ENCODE measurements around the gene SAMD3. TPM values are rescaled to one million over a fixed set of nuclear protein-coding genes. Genes with fewer than 3 reads are reported as not detected.

SAMD3 gene
- total and polyA plus RNA-seq, 2 of the 8 experiments (the other 6 are each of a cell fraction or from before 2014, with no cell fraction given), result 1.8 to 1.9 TPM

DNA sequence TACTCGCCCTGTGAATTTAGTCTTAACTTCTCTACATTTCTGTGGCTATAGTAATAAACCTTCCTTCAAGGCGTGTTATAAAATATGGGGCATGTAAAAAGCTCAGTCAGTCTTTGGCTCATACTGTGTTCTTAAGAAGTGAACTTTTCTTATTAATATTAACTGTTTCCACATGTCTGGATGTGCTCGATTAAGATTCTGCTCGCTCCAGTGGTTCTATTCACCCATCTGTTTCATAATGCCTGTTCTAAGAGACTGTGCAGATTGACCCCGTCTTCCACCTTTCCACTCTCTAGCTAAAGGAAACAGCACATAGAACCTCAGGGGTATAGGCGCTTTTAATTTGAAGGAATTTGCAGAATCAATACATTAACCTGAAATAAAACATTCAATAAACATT lies 104.5 kb downstream of the SAMD3 start (continued):
- TF ChIP-seq, protein P1, sequence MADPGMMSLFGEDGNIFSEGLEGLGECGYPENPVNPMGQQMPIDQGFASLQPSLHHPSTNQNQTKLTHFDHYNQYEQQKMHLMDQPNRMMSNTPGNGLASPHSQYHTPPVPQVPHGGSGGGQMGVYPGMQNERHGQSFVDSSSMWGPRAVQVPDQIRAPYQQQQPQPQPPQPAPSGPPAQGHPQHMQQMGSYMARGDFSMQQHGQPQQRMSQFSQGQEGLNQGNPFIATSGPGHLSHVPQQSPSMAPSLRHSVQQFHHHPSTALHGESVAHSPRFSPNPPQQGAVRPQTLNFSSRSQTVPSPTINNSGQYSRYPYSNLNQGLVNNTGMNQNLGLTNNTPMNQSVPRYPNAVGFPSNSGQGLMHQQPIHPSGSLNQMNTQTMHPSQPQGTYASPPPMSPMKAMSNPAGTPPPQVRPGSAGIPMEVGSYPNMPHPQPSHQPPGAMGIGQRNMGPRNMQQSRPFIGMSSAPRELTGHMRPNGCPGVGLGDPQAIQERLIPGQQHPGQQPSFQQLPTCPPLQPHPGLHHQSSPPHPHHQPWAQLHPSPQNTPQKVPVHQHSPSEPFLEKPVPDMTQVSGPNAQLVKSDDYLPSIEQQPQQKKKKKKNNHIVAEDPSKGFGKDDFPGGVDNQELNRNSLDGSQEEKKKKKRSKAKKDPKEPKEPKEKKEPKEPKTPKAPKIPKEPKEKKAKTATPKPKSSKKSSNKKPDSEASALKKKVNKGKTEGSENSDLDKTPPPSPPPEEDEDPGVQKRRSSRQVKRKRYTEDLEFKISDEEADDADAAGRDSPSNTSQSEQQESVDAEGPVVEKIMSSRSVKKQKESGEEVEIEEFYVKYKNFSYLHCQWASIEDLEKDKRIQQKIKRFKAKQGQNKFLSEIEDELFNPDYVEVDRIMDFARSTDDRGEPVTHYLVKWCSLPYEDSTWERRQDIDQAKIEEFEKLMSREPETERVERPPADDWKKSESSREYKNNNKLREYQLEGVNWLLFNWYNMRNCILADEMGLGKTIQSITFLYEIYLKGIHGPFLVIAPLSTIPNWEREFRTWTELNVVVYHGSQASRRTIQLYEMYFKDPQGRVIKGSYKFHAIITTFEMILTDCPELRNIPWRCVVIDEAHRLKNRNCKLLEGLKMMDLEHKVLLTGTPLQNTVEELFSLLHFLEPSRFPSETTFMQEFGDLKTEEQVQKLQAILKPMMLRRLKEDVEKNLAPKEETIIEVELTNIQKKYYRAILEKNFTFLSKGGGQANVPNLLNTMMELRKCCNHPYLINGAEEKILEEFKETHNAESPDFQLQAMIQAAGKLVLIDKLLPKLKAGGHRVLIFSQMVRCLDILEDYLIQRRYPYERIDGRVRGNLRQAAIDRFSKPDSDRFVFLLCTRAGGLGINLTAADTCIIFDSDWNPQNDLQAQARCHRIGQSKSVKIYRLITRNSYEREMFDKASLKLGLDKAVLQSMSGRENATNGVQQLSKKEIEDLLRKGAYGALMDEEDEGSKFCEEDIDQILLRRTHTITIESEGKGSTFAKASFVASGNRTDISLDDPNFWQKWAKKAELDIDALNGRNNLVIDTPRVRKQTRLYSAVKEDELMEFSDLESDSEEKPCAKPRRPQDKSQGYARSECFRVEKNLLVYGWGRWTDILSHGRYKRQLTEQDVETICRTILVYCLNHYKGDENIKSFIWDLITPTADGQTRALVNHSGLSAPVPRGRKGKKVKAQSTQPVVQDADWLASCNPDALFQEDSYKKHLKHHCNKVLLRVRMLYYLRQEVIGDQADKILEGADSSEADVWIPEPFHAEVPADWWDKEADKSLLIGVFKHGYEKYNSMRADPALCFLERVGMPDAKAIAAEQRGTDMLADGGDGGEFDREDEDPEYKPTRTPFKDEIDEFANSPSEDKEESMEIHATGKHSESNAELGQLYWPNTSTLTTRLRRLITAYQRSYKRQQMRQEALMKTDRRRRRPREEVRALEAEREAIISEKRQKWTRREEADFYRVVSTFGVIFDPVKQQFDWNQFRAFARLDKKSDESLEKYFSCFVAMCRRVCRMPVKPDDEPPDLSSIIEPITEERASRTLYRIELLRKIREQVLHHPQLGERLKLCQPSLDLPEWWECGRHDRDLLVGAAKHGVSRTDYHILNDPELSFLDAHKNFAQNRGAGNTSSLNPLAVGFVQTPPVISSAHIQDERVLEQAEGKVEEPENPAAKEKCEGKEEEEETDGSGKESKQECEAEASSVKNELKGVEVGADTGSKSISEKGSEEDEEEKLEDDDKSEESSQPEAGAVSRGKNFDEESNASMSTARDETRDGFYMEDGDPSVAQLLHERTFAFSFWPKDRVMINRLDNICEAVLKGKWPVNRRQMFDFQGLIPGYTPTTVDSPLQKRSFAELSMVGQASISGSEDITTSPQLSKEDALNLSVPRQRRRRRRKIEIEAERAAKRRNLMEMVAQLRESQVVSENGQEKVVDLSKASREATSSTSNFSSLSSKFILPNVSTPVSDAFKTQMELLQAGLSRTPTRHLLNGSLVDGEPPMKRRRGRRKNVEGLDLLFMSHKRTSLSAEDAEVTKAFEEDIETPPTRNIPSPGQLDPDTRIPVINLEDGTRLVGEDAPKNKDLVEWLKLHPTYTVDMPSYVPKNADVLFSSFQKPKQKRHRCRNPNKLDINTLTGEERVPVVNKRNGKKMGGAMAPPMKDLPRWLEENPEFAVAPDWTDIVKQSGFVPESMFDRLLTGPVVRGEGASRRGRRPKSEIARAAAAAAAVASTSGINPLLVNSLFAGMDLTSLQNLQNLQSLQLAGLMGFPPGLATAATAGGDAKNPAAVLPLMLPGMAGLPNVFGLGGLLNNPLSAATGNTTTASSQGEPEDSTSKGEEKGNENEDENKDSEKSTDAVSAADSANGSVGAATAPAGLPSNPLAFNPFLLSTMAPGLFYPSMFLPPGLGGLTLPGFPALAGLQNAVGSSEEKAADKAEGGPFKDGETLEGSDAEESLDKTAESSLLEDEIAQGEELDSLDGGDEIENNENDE (IDR thresholded peaks at IDR 0.05; ENCODE audit: insufficient replicate concordance, low read length), result no peak
- TF ChIP-seq MAFK (IDR thresholded peaks at IDR 0.05; ENCODE audit: low read depth, low read length) (no peak), HDAC6 (IDR thresholded peaks at IDR 0.05; ENCODE audit: low read depth, low read length) (no peak), CHD2 (IDR thresholded peaks at IDR 0.05; ENCODE audit: low read length) (no peak), ASH2L (IDR thresholded peaks at IDR 0.05; ENCODE audit: low read length) (no peak), EGR1 (IDR thresholded peaks at IDR 0.05; ENCODE audit: borderline replicate concordance, low read depth, low read length) (no peak), RNF2 (IDR thresholded peaks at IDR 0.05; ENCODE audit: borderline replicate concordance, low read depth, low read length, missing control alignments, poor library complexity, severe bottlenecking) (no peak), TCF12 (IDR thresholded peaks at IDR 0.05; ENCODE audit: low read depth, low read length) (no peak)
- TF ChIP-seq, protein P2, sequence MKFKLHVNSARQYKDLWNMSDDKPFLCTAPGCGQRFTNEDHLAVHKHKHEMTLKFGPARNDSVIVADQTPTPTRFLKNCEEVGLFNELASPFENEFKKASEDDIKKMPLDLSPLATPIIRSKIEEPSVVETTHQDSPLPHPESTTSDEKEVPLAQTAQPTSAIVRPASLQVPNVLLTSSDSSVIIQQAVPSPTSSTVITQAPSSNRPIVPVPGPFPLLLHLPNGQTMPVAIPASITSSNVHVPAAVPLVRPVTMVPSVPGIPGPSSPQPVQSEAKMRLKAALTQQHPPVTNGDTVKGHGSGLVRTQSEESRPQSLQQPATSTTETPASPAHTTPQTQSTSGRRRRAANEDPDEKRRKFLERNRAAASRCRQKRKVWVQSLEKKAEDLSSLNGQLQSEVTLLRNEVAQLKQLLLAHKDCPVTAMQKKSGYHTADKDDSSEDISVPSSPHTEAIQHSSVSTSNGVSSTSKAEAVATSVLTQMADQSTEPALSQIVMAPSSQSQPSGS (IDR thresholded peaks at IDR 0.05; ENCODE audit: low read length), result no peak

Data from H1 (cell line).